WI38 (cell line): ENCODE data around the gene PRELID3B.

Source experiments
- H3K4me3 ChIP-seq: 2 replicates; pipeline ENCODE4 v1.5.1; 2011; ENCODE audit warnings: low read depth, mild to moderate bottlenecking, control low read depth, low read length
- CTCF ChIP-seq: IDR thresholded peaks from 2 replicates; pipeline ENCODE4 v1.5.1; 2012; ENCODE audit warnings: low read depth, mild to moderate bottlenecking, control low read depth, low read length

Gene PRELID3B

GRCh38 chr20:59019217-59019616 is 23.4 kb downstream of the PRELID3B start, which contains the start of gene TUBB1:
TUBB1 (plus strand) TSS chr20:59019429; CDS start chr20:59019523, 94 bp downstream.
- H3K4me3 ChIP-seq, result no peak within 1 kb of the TSS
- TF ChIP-seq CTCF, result no peak

- TF ChIP-seq CTCF, result no peak
- no peak overlapping the region for H3K4me3 ChIP-seq
Measured at GRCh38 chr20:59018817-59019216, 23.8 kb downstream of the PRELID3B start.

- no peak for TF ChIP-seq CTCF
- no peak overlapping the region for H3K4me3 ChIP-seq
Measured at GRCh38 chr20:59017493-59018231, 24.9 kb downstream of the PRELID3B start.

GRCh38 chr20:59016795-59017492 is 25.6 kb downstream of the PRELID3B start:
- TF ChIP-seq CTCF, result no peak
- no peak overlapping the region for H3K4me3 ChIP-seq

GRCh38 chr20:59015812-59016711 is 26.5 kb downstream of the PRELID3B start:
- no peak overlapping the region for H3K4me3 ChIP-seq
- TF ChIP-seq CTCF, result no peak

- TF ChIP-seq CTCF, result no peak
- H3K4me3 ChIP-seq, result no peak overlapping the region
Measured at GRCh38 chr20:59015411-59015810, 27.2 kb downstream of the PRELID3B start.
